ENCODE data around the gene DIS3.

The DIS3 gene

DNA sequence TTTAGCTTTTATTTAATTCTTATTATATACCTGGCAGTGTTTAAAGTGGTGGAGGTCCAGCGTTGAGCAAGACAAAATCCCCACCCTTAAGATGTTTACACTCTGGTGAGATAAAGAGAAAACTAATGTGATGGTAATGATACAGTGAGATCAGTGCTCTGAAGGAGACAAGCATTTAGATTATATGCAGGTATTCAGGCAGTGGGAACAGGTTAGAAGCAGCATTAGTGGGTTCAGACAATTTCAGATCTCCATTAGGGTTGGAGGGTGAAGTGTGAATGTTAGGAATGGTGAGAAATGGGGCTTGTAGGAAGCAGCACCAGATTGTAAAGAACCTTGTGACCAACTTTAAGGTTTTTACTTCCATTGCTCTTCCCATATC is 39.2 kb upstream of the DIS3 start:
- Histone ChIP-seq H3K4me1 (ENCODE audit: control insufficient read depth, insufficient read depth, low read length) (no peaks in the 10 kb centered on the region), H3K36me3 (ENCODE audit: control insufficient read depth in 2 of 2, insufficient read depth in 1 of 2, low read length in 2 of 2) (peaks cover 0 to 19% of the 10 kb centered on the region in 2 experiments; a peak in 1 of 3 replicates), H3K4me3 (ENCODE audit: low read depth, low read length) (no peak overlapping the region), H3K27ac (ENCODE audit: extremely low read depth, low read depth, low read length) (no peak overlapping the region), H3K9me3 (ENCODE audit: control insufficient read depth, insufficient read depth, low read depth, low read length) (no peaks in the 10 kb centered on the region)
- POLR2A ChIA-PET = no interaction called here
- CTCF ChIA-PET = interaction anchor here (0.5 kb wide), 1 partner anchor 668 kb away, joined by 3 read pairs; no protein-coding TSS in a partner anchor
- TF ChIP-seq ZNF10 (tag by site-specific recombination; IDR thresholded peaks at IDR 0.05) (no peak), ZNF16 (tag by site-specific recombination; IDR thresholded peaks at IDR 0.05; ENCODE audit: low read depth) (no peak), ZBTB1 (tag by site-specific recombination; IDR thresholded peaks at IDR 0.05) (no peak), ZNF629 (tag by site-specific recombination; IDR thresholded peaks at IDR 0.05) (no peak), BCL11A (tag by site-specific recombination; IDR thresholded peaks at IDR 0.05; ENCODE audit: low read depth) (no peak), ZNF747 (tag by site-specific recombination; IDR thresholded peaks at IDR 0.05) (no peak), ZBTB26 (tag by site-specific recombination; optimal IDR thresholded peaks at IDR 0.05) (no peak), ELK4 (IDR thresholded peaks at IDR 0.05; ENCODE audit: borderline replicate concordance, low read depth, low read length) (no peak), INSM2 (tag by site-specific recombination; IDR thresholded peaks at IDR 0.05) (no peak), ZNF19 (tag by site-specific recombination; IDR thresholded peaks at IDR 0.05; ENCODE audit: low read depth) (no peak), YY2 (tag by site-specific recombination; IDR thresholded peaks at IDR 0.05) (no peak), ZFP37 (tag by site-specific recombination; IDR thresholded peaks at IDR 0.05) (no peak), ZNF133 (tag by site-specific recombination; IDR thresholded peaks at IDR 0.05) (no peak), RBAK (tag by site-specific recombination; IDR thresholded peaks at IDR 0.05) (no peak), ZNF510 (tag by site-specific recombination; IDR thresholded peaks at IDR 0.05; ENCODE audit: insufficient replicate concordance) (no peak), ZNF155 (tag by site-specific recombination; IDR thresholded peaks at IDR 0.05) (no peak), ZBTB48 (tag by site-specific recombination; IDR thresholded peaks at IDR 0.05) (no peak)
- TF ChIP-seq, protein P1, sequence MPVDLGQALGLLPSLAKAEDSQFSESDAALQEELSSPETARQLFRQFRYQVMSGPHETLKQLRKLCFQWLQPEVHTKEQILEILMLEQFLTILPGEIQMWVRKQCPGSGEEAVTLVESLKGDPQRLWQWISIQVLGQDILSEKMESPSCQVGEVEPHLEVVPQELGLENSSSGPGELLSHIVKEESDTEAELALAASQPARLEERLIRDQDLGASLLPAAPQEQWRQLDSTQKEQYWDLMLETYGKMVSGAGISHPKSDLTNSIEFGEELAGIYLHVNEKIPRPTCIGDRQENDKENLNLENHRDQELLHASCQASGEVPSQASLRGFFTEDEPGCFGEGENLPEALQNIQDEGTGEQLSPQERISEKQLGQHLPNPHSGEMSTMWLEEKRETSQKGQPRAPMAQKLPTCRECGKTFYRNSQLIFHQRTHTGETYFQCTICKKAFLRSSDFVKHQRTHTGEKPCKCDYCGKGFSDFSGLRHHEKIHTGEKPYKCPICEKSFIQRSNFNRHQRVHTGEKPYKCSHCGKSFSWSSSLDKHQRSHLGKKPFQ (tag by site-specific recombination; IDR thresholded peaks at IDR 0.05) = no peak
- TF ChIP-seq, protein P2, sequence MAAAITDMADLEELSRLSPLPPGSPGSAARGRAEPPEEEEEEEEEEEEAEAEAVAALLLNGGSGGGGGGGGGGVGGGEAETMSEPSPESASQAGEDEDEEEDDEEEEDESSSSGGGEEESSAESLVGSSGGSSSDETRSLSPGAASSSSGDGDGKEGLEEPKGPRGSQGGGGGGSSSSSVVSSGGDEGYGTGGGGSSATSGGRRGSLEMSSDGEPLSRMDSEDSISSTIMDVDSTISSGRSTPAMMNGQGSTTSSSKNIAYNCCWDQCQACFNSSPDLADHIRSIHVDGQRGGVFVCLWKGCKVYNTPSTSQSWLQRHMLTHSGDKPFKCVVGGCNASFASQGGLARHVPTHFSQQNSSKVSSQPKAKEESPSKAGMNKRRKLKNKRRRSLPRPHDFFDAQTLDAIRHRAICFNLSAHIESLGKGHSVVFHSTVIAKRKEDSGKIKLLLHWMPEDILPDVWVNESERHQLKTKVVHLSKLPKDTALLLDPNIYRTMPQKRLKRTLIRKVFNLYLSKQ (tag by site-specific recombination; IDR thresholded peaks at IDR 0.05; ENCODE audit: borderline replicate concordance) = no peak
